ENCODE measurements around the gene PRB3.

The PRB3 gene

GRCh38 chr12:11269607-11270006 is at the start of gene PRB3:
TSS of gene PRB3 (minus strand) at chr12:11269707. CDS start at chr12:11269669, 38 bp downstream.
- H3K27me3 ChIP-seq (ENCODE audit: control insufficient read depth in 2 of 2, insufficient read depth in 2 of 2, low read length in 2 of 2), result no peaks in the 10 kb centered on the region
- H3K4me3 ChIP-seq (ENCODE audit: low read length in 2 of 2), result no peak within 1 kb of the TSS
- no peak within 1 kb of the TSS for H3K9ac ChIP-seq (ENCODE audit: low read depth in 1 of 2, low read length in 2 of 2)
- H3K4me1 ChIP-seq (ENCODE audit: control insufficient read depth in 2 of 2, insufficient read depth in 2 of 2, low read length in 2 of 2), result no peaks in the 10 kb centered on the region
- no peaks in the 10 kb centered on the region for H3K36me3 ChIP-seq (ENCODE audit: control insufficient read depth in 2 of 2, insufficient read depth in 2 of 2, low read length in 2 of 2)
- no peak within 1 kb of the TSS for H3K27ac ChIP-seq (ENCODE audit: low read depth in 2 of 2, low read length in 2 of 2)
- no peaks in the 10 kb centered on the region for H3K9me3 ChIP-seq (ENCODE audit: control insufficient read depth in 2 of 2, low read length in 2 of 2)

GRCh38 chr12:11310336-11310735 is 40.8 kb upstream of the PRB3 start, which contains the start of gene PRB4:
TSS of gene PRB4 (minus strand) at chr12:11310436. CDS start at chr12:11310398, 38 bp downstream.
- Histone ChIP-seq H3K9ac (ENCODE audit: low read depth in 1 of 2, low read length in 2 of 2) (no peak within 1 kb of the TSS), H3K27ac (ENCODE audit: low read depth in 2 of 2, low read length in 2 of 2) (no peak within 1 kb of the TSS), H3K9me3 (ENCODE audit: control insufficient read depth in 2 of 2, low read length in 2 of 2) (peaks cover 0 to 3% of the 10 kb centered on the region in 2 donors), H3K36me3 (ENCODE audit: control insufficient read depth in 2 of 2, insufficient read depth in 2 of 2, low read length in 2 of 2) (no peaks in the 10 kb centered on the region), H3K4me3 (ENCODE audit: low read length in 2 of 2) (no peak within 1 kb of the TSS), H3K4me1 (ENCODE audit: control insufficient read depth in 2 of 2, insufficient read depth in 2 of 2, low read length in 2 of 2) (no peaks in the 10 kb centered on the region), H3K27me3 (ENCODE audit: control insufficient read depth in 2 of 2, insufficient read depth in 2 of 2, low read length in 2 of 2) (no peaks in the 10 kb centered on the region)

DNA sequence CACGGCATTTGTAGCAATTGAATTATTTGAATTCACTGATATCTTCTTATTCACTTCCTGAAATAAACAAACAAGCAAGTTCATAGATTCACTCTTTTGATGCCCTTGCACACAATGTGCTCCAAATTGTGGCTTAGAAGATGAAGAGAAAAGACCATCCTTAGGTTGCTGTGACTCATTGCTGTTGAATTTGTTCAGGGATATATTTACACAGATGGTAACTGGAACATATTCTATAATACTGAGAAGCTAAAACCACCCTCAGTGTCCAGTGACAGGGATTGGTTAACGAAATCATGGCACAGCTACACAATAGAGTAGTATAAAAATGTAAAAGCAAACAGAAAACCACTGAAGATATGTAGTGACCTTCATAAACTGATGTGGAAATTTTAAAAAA is 37.6 kb upstream of the PRB3 start:
- H3K27me3 ChIP-seq (ENCODE audit: control insufficient read depth in 2 of 2, insufficient read depth in 2 of 2, low read length in 2 of 2), result no peaks in the 10 kb centered on the region
- no peaks in the 10 kb centered on the region for H3K36me3 ChIP-seq (ENCODE audit: control insufficient read depth in 2 of 2, insufficient read depth in 2 of 2, low read length in 2 of 2)
- no peak overlapping the region for H3K27ac ChIP-seq (ENCODE audit: low read depth in 2 of 2, low read length in 2 of 2)
- H3K4me3 ChIP-seq (ENCODE audit: low read length in 2 of 2), result no peak overlapping the region
- H3K4me1 ChIP-seq (ENCODE audit: control insufficient read depth in 2 of 2, insufficient read depth in 2 of 2, low read length in 2 of 2), result no peaks in the 10 kb centered on the region
- no peak overlapping the region for H3K9ac ChIP-seq (ENCODE audit: low read depth in 1 of 2, low read length in 2 of 2)
- no peaks in the 10 kb centered on the region for H3K9me3 ChIP-seq (ENCODE audit: control insufficient read depth in 2 of 2, low read length in 2 of 2)

- no peak overlapping the region for H3K9ac ChIP-seq (ENCODE audit: low read depth in 1 of 2, low read length in 2 of 2)
- no peaks in the 10 kb centered on the region for H3K9me3 ChIP-seq (ENCODE audit: control insufficient read depth in 2 of 2, low read length in 2 of 2)
- H3K4me3 ChIP-seq (ENCODE audit: low read length in 2 of 2), result no peak overlapping the region
- H3K27ac ChIP-seq (ENCODE audit: low read depth in 2 of 2, low read length in 2 of 2), result no peak overlapping the region
- no peaks in the 10 kb centered on the region for H3K27me3 ChIP-seq (ENCODE audit: control insufficient read depth in 2 of 2, insufficient read depth in 2 of 2, low read length in 2 of 2)
- no peaks in the 10 kb centered on the region for H3K36me3 ChIP-seq (ENCODE audit: control insufficient read depth in 2 of 2, insufficient read depth in 2 of 2, low read length in 2 of 2)
- H3K4me1 ChIP-seq (ENCODE audit: control insufficient read depth in 2 of 2, insufficient read depth in 2 of 2, low read length in 2 of 2), result no peaks in the 10 kb centered on the region
These were observed 3.9 kb upstream of the PRB3 start for GRCh38 chr12:11273449-11273848.

- H3K27ac ChIP-seq (ENCODE audit: low read depth in 2 of 2, low read length in 2 of 2), result no peak overlapping the region
- H3K4me1 ChIP-seq (ENCODE audit: control insufficient read depth in 2 of 2, insufficient read depth in 2 of 2, low read length in 2 of 2), result no peaks in the 10 kb centered on the region
- H3K27me3 ChIP-seq (ENCODE audit: control insufficient read depth in 2 of 2, insufficient read depth in 2 of 2, low read length in 2 of 2), result no peaks in the 10 kb centered on the region
- no peak overlapping the region for H3K9ac ChIP-seq (ENCODE audit: low read depth in 1 of 2, low read length in 2 of 2)
- H3K36me3 ChIP-seq (ENCODE audit: control insufficient read depth in 2 of 2, insufficient read depth in 2 of 2, low read length in 2 of 2), result no peaks in the 10 kb centered on the region
- H3K4me3 ChIP-seq (ENCODE audit: low read length in 2 of 2), result no peak overlapping the region
- H3K9me3 ChIP-seq (ENCODE audit: control insufficient read depth in 2 of 2, low read length in 2 of 2), result no peaks in the 10 kb centered on the region
These were observed 5.0 kb downstream of the PRB3 start for GRCh38 chr12:11264501-11264900.

GRCh38 chr12:11246489-11246888 is 23.0 kb downstream of the PRB3 start:
- Histone ChIP-seq H3K9me3 (ENCODE audit: control insufficient read depth in 2 of 2, low read length in 2 of 2) (peaks cover 0 to 2% of the 10 kb centered on the region in 2 donors), H3K4me1 (ENCODE audit: control insufficient read depth in 2 of 2, insufficient read depth in 2 of 2, low read length in 2 of 2) (no peaks in the 10 kb centered on the region), H3K27me3 (ENCODE audit: control insufficient read depth in 2 of 2, insufficient read depth in 2 of 2, low read length in 2 of 2) (no peaks in the 10 kb centered on the region), H3K9ac (ENCODE audit: low read depth in 1 of 2, low read length in 2 of 2) (no peak overlapping the region), H3K27ac (ENCODE audit: low read depth in 2 of 2, low read length in 2 of 2) (no peak overlapping the region), H3K4me3 (ENCODE audit: low read length in 2 of 2) (no peak overlapping the region), H3K36me3 (ENCODE audit: control insufficient read depth in 2 of 2, insufficient read depth in 2 of 2, low read length in 2 of 2) (no peaks in the 10 kb centered on the region)

DNA sequence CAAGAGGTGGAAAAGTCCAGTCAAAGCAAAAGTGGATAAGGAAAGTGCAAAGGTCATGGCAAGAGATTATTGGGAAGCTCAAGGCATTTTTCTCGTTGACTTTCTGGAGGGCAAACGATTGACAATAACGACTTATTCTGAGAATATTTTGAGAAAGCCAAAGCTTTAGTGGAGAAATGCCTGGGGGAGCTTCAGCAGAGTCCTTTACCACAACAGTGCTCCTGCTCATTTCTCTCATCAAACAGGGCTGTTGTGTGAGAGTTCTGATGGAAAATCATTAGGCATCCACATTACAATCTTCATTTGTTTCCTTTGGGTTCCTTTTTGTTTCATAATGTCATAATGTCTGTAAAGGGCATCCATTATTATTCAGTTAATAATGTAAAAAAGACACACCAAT is 26.9 kb downstream of the PRB3 start:
- Histone ChIP-seq H3K27me3 (ENCODE audit: control insufficient read depth in 2 of 2, insufficient read depth in 2 of 2, low read length in 2 of 2) (no peaks in the 10 kb centered on the region), H3K36me3 (ENCODE audit: control insufficient read depth in 2 of 2, insufficient read depth in 2 of 2, low read length in 2 of 2) (no peaks in the 10 kb centered on the region), H3K9ac (ENCODE audit: low read depth in 1 of 2, low read length in 2 of 2) (no peak overlapping the region), H3K9me3 (ENCODE audit: control insufficient read depth in 2 of 2, low read length in 2 of 2) (no peaks in the 10 kb centered on the region), H3K27ac (ENCODE audit: low read depth in 2 of 2, low read length in 2 of 2) (no peak overlapping the region), H3K4me1 (ENCODE audit: control insufficient read depth in 2 of 2, insufficient read depth in 2 of 2, low read length in 2 of 2) (no peaks in the 10 kb centered on the region), H3K4me3 (ENCODE audit: low read length in 2 of 2) (no peak overlapping the region)

GRCh38 chr12:11240348-11240930 is 29.1 kb downstream of the PRB3 start:
- Histone ChIP-seq H3K9ac (ENCODE audit: low read depth in 1 of 2, low read length in 2 of 2) (no peak overlapping the region), H3K9me3 (ENCODE audit: control insufficient read depth in 2 of 2, low read length in 2 of 2) (no peaks in the 10 kb centered on the region), H3K27me3 (ENCODE audit: control insufficient read depth in 2 of 2, insufficient read depth in 2 of 2, low read length in 2 of 2) (no peaks in the 10 kb centered on the region), H3K4me3 (ENCODE audit: low read length in 2 of 2) (no peak overlapping the region), H3K36me3 (ENCODE audit: control insufficient read depth in 2 of 2, insufficient read depth in 2 of 2, low read length in 2 of 2) (no peaks in the 10 kb centered on the region), H3K27ac (ENCODE audit: low read depth in 2 of 2, low read length in 2 of 2) (no peak overlapping the region), H3K4me1 (ENCODE audit: control insufficient read depth in 2 of 2, insufficient read depth in 2 of 2, low read length in 2 of 2) (no peaks in the 10 kb centered on the region)

GRCh38 chr12:11238275-11238674 is 31.2 kb downstream of the PRB3 start:
- H3K36me3 ChIP-seq (ENCODE audit: control insufficient read depth in 2 of 2, insufficient read depth in 2 of 2, low read length in 2 of 2), result no peaks in the 10 kb centered on the region
- no peak overlapping the region for H3K9ac ChIP-seq (ENCODE audit: low read depth in 1 of 2, low read length in 2 of 2)
- H3K27me3 ChIP-seq (ENCODE audit: control insufficient read depth in 2 of 2, insufficient read depth in 2 of 2, low read length in 2 of 2), result no peaks in the 10 kb centered on the region
- H3K27ac ChIP-seq (ENCODE audit: low read depth in 2 of 2, low read length in 2 of 2), result no peak overlapping the region
- H3K9me3 ChIP-seq (ENCODE audit: control insufficient read depth in 2 of 2, low read length in 2 of 2), result no peaks in the 10 kb centered on the region
- no peaks in the 10 kb centered on the region for H3K4me1 ChIP-seq (ENCODE audit: control insufficient read depth in 2 of 2, insufficient read depth in 2 of 2, low read length in 2 of 2)
- no peak overlapping the region for H3K4me3 ChIP-seq (ENCODE audit: low read length in 2 of 2)

DNA sequence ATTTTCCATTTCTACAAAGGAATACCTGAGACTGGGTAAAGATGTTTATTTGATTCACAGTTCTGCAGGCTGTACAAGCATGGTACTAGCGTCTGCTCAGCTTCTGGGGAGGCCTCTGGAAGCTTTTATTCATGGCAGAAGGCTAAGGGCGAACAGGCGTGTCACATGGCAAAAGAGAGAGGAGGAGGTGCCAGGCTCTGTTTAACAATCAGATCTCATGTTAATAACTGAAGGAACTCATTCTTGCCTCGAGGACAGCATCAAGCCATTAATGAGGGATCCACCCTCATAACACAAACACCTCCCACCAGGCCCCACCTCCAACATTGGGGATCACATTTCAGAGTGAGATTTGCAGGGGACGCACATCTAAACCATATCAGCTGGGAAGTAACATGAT is 36.0 kb downstream of the PRB3 start:
- H3K36me3 ChIP-seq (ENCODE audit: control insufficient read depth in 2 of 2, insufficient read depth in 2 of 2, low read length in 2 of 2), result no peaks in the 10 kb centered on the region
- H3K27ac ChIP-seq (ENCODE audit: low read depth in 2 of 2, low read length in 2 of 2), result no peak overlapping the region
- no peaks in the 10 kb centered on the region for H3K4me1 ChIP-seq (ENCODE audit: control insufficient read depth in 2 of 2, insufficient read depth in 2 of 2, low read length in 2 of 2)
- H3K4me3 ChIP-seq (ENCODE audit: low read length in 2 of 2), result no peak overlapping the region
- H3K27me3 ChIP-seq (ENCODE audit: control insufficient read depth in 2 of 2, insufficient read depth in 2 of 2, low read length in 2 of 2), result no peaks in the 10 kb centered on the region
- H3K9me3 ChIP-seq (ENCODE audit: control insufficient read depth in 2 of 2, low read length in 2 of 2), result no peaks in the 10 kb centered on the region
- no peak overlapping the region for H3K9ac ChIP-seq (ENCODE audit: low read depth in 1 of 2, low read length in 2 of 2)

All from mucosa of rectum (tissue), 2 donors.